HepG2 (cell line): Measurements from ENCODE around the gene APC2. TPM values are rescaled to one million over a fixed set of nuclear protein-coding genes. Genes with fewer than 3 reads are reported as not detected.
A peak's percentile ranks its signal among the peaks of the same experiment; 100 is the strongest.

Experiments used
- AGO2 ChIP-seq: fragments of 200-400 bp; formaldehyde crosslinking; optimal IDR thresholded peaks from 2 replicates; pipeline ENCODE3; 2017; ENCODE audit warnings: mild to moderate bottlenecking, low read depth, low read length, moderate library complexity
- CCDC6 ChIP-seq: sonication (generic); formaldehyde crosslinking; IDR thresholded peaks from 2 replicates; pipeline ENCODE4 v1.8.1; 2022; ENCODE audit warnings: mild to moderate bottlenecking, missing genetic modification reagents, moderate library complexity
- EP300 ChIP-seq, 3 experiments: sonication (generic) in 1 of 3; formaldehyde crosslinking in 1 of 3; IDR thresholded peaks; 2 replicates each; pipeline versions ENCODE4 v1.5.1 to v1.6.1; 2011 to 2020; ENCODE audit warnings: low read depth in 2 of 3, low read length in 2 of 3, borderline replicate concordance in 1 of 3, improper control_type of control experiment in 1 of 3, mild to moderate bottlenecking in 1 of 3, missing genetic modification reagents in 1 of 3, moderate library complexity in 1 of 3
- FOXC1 ChIP-seq: sonication (generic); formaldehyde crosslinking; IDR thresholded peaks from 2 replicates; pipeline ENCODE4 v1.8.0; 2022; ENCODE audit warnings: mild to moderate bottlenecking, missing genetic modification reagents, borderline replicate concordance
- HNRNPH1 ChIP-seq: fragments of 200-400 bp; formaldehyde crosslinking; optimal IDR thresholded peaks from 2 replicates; pipeline ENCODE3; 2017; ENCODE audit warnings: mild to moderate bottlenecking, low read depth, low read length
- ISX ChIP-seq: sonication (generic); formaldehyde crosslinking; conservative IDR thresholded peaks from 2 replicates; pipeline ENCODE4 v1.5.0; 2020; ENCODE audit warnings: missing genetic modification reagents
- MED1 ChIP-seq: sonication (generic); formaldehyde crosslinking; IDR thresholded peaks from 2 replicates; pipeline ENCODE4 v1.4.0; 2020; ENCODE audit warnings: missing genetic modification reagents
- MTA3 ChIP-seq: sonication (generic); formaldehyde crosslinking; IDR thresholded peaks from 2 replicates; pipeline ENCODE4 v1.4.0; 2020; ENCODE audit warnings: missing genetic modification reagents
- NFKBIZ ChIP-seq: IDR thresholded peaks from 2 replicates; pipeline ENCODE4 v1.6.1; 2018; ENCODE audit warnings: missing genetic modification reagents, missing compliant biosample characterization
- NR3C1 ChIP-seq: sonication (generic); formaldehyde crosslinking; IDR thresholded peaks from 2 replicates; pipeline ENCODE4 v1.4.0; 2020; ENCODE audit warnings: missing genetic modification reagents
- STAT5B ChIP-seq: sonication (generic); formaldehyde crosslinking; IDR thresholded peaks from 2 replicates; pipeline ENCODE4 v1.4.0; 2020; ENCODE audit warnings: missing genetic modification reagents
- TGIF2 ChIP-seq: IDR thresholded peaks from 2 replicates; pipeline ENCODE4 v1.6.1; 2016; ENCODE audit warnings: control low read depth, missing compliant biosample characterization
- TP53 ChIP-seq: sonication (generic); formaldehyde crosslinking; conservative IDR thresholded peaks from 2 replicates; pipeline ENCODE4 v1.4.0; 2020; ENCODE audit warnings: missing genetic modification reagents
- XRCC5 ChIP-seq: fragments of 200-400 bp; formaldehyde crosslinking; optimal IDR thresholded peaks from 2 replicates; pipeline ENCODE3; 2017; ENCODE audit warnings: mild to moderate bottlenecking, low read length
- ZNF441 ChIP-seq: sonication (generic); formaldehyde crosslinking; IDR thresholded peaks from 2 replicates; pipeline ENCODE4 v1.7.0; 2021; ENCODE audit warnings: missing genetic modification reagents, borderline replicate concordance
- ZNF501 ChIP-seq: sonication (generic); formaldehyde crosslinking; IDR thresholded peaks from 2 replicates; pipeline ENCODE4 v1.5.1; 2020; ENCODE audit warnings: mild to moderate bottlenecking, moderate library complexity, missing genetic modification reagents
- ZNF598 ChIP-seq: sonication (generic); formaldehyde crosslinking; IDR thresholded peaks from 2 replicates; pipeline ENCODE4 v1.5.1; 2020; ENCODE audit warnings: mild to moderate bottlenecking, missing genetic modification reagents, borderline replicate concordance
- ZNF619 ChIP-seq: sonication (generic); formaldehyde crosslinking; IDR thresholded peaks from 2 replicates; pipeline ENCODE4 v1.4.0; 2020; ENCODE audit warnings: mild to moderate bottlenecking, missing genetic modification reagents
- ZNF781 ChIP-seq: sonication (generic); formaldehyde crosslinking; IDR thresholded peaks from 2 replicates; pipeline ENCODE4 v1.5.1; 2020; ENCODE audit warnings: borderline replicate concordance, mild to moderate bottlenecking, missing genetic modification reagents; ENCODE audit errors: not compliant biosample characterization
- polyA plus RNA-seq, 8 experiments: library from polyadenylated mRNA; depleted of rRNA in 3 of 8; stranded (reverse) in 7 of 8; unstranded in 1 of 8; fragments of >200 nt; fragmentation: Illumina TruSeq in 4 of 8; extraction: Trizol in 4 of 8; gene quantifications; 2 replicates each; pipeline versions ENCODE4 v1.2.1 to v1.2.3, GENCODE V29; 2011 to 2016; ENCODE audit warnings: low read depth in 4 of 8, missing spikeins in 1 of 8, mixed read lengths in 1 of 8; ENCODE audit not compliant: insufficient read depth in 1 of 8
- total RNA-seq, 5 experiments: library from RNA; depleted of rRNA; stranded (reverse); fragments of >200 nt; fragmentation: Illumina TruSeq; extraction: Trizol; gene quantifications; 2 replicates each; pipeline ENCODE4 v1.2.3, GENCODE V29; 2016; ENCODE audit warnings: low read depth in 1 of 5
- TF ChIP-seq, protein P1 (sequence below): IDR thresholded peaks from 2 replicates; pipeline ENCODE4 v1.6.1; 2012; ENCODE audit warnings: low read depth, low read length, improper control_type of control experiment
- TF ChIP-seq, protein P2 (sequence below): sonication (generic); formaldehyde crosslinking; IDR thresholded peaks from 2 replicates; pipeline ENCODE4 v1.4.0; 2020; ENCODE audit warnings: mild to moderate bottlenecking, missing genetic modification reagents, borderline replicate concordance
- TF ChIP-seq, protein P3 (sequence below): sonication (generic); formaldehyde crosslinking; IDR thresholded peaks from 2 replicates; pipeline ENCODE4 v1.8.0; 2022; ENCODE audit warnings: missing genetic modification reagents, low read depth, mild to moderate bottlenecking, borderline replicate concordance

APC2 gene
- total and polyA plus RNA-seq, 2 of the 13 experiments (the other 11 are each of a cell fraction or from before 2014, with no cell fraction given) = 0.08 to 0.22 TPM

DNA sequence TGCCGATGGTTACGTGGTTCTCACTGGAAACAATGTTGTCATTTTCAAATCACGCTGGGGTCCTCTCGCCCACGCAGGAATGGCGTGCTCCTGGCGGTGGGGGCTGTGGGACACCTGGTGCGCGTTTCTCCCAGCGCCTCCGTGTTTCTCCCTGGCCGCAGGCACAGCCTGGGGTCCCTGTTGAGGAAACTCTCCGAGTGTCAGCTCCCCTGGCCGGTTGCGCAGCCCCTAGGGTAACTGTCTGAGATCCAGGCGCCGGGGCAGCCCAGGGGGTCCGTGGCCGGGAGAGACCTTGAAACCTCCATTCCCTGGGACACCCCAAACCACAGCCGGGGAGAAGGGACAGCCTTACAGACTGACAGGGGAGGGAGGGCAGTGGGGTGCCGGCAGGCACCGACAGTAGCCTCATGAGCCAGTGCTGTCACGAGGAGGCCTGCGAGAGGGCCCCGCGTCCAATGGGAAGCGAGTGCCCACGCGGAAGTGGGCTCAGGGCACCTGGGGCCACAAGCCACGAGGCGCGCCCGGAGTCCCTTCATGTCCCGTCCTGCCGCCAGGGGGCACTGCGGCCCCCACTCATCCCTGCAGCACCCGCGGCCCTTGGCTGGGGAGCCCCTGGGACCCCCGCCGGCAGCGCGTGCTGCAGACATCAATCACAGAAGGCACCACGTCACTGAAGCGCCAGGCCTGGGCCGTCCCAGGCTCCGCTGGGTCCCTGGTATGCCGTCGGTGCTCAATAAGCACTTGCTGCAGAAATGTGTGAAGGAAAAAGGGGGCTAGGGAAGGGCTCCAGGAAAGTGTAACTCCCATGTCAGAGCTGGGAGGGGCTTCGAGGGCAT is 53.4 kb downstream of the APC2 start (continued):
- TF ChIP-seq, protein P1, sequence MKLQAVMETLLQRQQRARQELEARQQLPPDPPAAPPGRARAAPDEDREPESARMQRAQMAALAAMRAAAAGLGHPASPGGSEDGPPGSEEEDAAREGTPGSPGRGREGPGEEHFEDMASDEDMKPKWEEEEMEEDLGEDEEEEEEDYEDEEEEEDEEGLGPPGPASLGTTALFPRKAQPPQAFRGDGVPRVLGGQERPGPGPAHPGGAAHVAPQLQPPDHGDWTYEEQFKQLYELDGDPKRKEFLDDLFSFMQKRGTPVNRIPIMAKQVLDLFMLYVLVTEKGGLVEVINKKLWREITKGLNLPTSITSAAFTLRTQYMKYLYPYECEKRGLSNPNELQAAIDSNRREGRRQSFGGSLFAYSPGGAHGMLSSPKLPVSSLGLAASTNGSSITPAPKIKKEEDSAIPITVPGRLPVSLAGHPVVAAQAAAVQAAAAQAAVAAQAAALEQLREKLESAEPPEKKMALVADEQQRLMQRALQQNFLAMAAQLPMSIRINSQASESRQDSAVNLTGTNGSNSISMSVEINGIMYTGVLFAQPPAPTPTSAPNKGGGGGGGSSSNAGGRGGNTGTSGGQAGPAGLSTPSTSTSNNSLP = no peak
- TF ChIP-seq FOXC1 (CRISPR knock-in tag) (peak; percentile 36; the same call in 1 of the 2 replicates), EP300 (IDR thresholded peaks at IDR 0.05; ENCODE audit: low read depth in 2 of 2, low read length in 2 of 2) (no peak), EP300 (CRISPR knock-in tag; IDR thresholded peaks at IDR 0.05; ENCODE audit: borderline replicate concordance) (no peak), HNRNPH1 (no peak), ZNF441 (no peak), CCDC6 (CRISPR knock-in tag) (0 out of 2 replicates have a peak, but pooled peaks have one; percentile 75), ZNF619 (CRISPR knock-in tag) (no peak), XRCC5 (peak; percentile 45), TP53 (CRISPR knock-in tag) (0 out of 2 replicates have a peak, but pooled peaks have one; percentile 50), MTA3 (CRISPR knock-in tag) (no peak), ISX (CRISPR knock-in tag) (no peak), TGIF2 (CRISPR knock-in tag) (no peak), ZNF598 (no peak), NFKBIZ (CRISPR knock-in tag) (no peak), NR3C1 (CRISPR knock-in tag) (no peak), ZNF501 (CRISPR knock-in tag) (0 out of 2 replicates have a peak, but pooled peaks have one; percentile 34), STAT5B (CRISPR knock-in tag) (no peak), AGO2 (peak; percentile 14), MED1 (no peak; the same call in 1 of the 2 replicates), ZNF781 (CRISPR knock-in tag) (no peak)
- TF ChIP-seq, protein P2, sequence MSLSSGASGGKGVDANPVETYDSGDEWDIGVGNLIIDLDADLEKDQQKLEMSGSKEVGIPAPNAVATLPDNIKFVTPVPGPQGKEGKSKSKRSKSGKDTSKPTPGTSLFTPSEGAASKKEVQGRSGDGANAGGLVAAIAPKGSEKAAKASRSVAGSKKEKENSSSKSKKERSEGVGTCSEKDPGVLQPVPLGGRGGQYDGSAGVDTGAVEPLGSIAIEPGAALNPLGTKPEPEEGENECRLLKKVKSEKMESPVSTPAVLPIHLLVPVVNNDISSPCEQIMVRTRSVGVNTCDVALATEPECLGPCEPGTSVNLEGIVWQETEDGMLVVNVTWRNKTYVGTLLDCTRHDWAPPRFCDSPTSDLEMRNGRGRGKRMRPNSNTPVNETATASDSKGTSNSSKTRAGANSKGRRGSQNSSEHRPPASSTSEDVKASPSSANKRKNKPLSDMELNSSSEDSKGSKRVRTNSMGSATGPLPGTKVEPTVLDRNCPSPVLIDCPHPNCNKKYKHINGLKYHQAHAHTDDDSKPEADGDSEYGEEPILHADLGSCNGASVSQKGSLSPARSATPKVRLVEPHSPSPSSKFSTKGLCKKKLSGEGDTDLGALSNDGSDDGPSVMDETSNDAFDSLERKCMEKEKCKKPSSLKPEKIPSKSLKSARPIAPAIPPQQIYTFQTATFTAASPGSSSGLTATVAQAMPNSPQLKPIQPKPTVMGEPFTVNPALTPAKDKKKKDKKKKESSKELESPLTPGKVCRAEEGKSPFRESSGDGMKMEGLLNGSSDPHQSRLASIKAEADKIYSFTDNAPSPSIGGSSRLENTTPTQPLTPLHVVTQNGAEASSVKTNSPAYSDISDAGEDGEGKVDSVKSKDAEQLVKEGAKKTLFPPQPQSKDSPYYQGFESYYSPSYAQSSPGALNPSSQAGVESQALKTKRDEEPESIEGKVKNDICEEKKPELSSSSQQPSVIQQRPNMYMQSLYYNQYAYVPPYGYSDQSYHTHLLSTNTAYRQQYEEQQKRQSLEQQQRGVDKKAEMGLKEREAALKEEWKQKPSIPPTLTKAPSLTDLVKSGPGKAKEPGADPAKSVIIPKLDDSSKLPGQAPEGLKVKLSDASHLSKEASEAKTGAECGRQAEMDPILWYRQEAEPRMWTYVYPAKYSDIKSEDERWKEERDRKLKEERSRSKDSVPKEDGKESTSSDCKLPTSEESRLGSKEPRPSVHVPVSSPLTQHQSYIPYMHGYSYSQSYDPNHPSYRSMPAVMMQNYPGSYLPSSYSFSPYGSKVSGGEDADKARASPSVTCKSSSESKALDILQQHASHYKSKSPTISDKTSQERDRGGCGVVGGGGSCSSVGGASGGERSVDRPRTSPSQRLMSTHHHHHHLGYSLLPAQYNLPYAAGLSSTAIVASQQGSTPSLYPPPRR (CRISPR knock-in tag) = no peak
- TF ChIP-seq, protein P3, sequence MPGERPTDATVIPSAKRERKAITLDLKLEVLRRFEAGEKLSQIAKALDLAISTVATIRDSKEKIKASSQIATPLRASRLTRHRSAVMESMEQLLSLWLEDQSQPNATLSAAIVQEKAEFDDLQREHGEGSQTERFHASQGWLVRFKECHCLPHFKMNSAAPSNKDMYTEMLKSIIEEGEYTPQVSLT (CRISPR knock-in tag) = no peak
